Ovary (tissue), 9 donors: Measurements from ENCODE around the gene CHN1. TPM values are rescaled to one million over a fixed set of nuclear protein-coding genes. Genes with fewer than 3 reads are reported as not detected.

Source experiments
- DNase-seq, 5 donors: peaks; one replicate each; pipeline ENCODE4 v3.0.0-alpha.2; 2019 to 2020
- H3K27ac ChIP-seq, 2 donors: fragments of 200-600 bp; one replicate each; pipeline versions ENCODE4 v1.5.1 to v1.8.0; 2019 to 2022
- H3K27me3 ChIP-seq: fragments of 200-600 bp; one replicate; pipeline ENCODE4 v1.8.0; 2022
- H3K36me3 ChIP-seq: fragments of 200-600 bp; sonication (generic); one replicate; pipeline ENCODE4 v1.5.1; 2019
- H3K4me1 ChIP-seq: one replicate; pipeline ENCODE4 v1.8.1; 2013; ENCODE audit warnings: mild to moderate bottlenecking, moderate library complexity; ENCODE audit not compliant: insufficient read depth
- H3K4me3 ChIP-seq: fragments of 200-600 bp; sonication (generic); one replicate; pipeline ENCODE4 v1.5.1; 2017
- H3K9me3 ChIP-seq, 2 donors: fragments of 200-600 bp in 1 of 2; sonication (generic) in 1 of 2; one replicate each; pipeline versions ENCODE4 v1.5.1 to v1.8.1; 2013 to 2019; ENCODE audit warnings: mild to moderate bottlenecking in 1 of 2, moderate library complexity in 1 of 2
- EP300 ChIP-seq: sonication (generic); formaldehyde crosslinking; IDR thresholded peaks from one replicate; pipeline ENCODE4 v1.6.1; 2017; ENCODE audit warnings: antibody characterized with exemption
- POLR2A ChIP-seq: fragments of 450-650 bp; IDR thresholded peaks from one replicate; pipeline ENCODE4 v1.6.1; 2017; ENCODE audit warnings: antibody characterized with exemption, mild to moderate bottlenecking, moderate library complexity
- WGBS, 3 donors: extraction: QIAGEN DNeasy Blood & Tissue Kit in 1 of 3; methylation state at CpG; one replicate each; pipeline versions ENCODE4 v1.1.5 to v1.1.7; 2013 to 2017; 5-methylcytosine and 5-hydroxymethylcytosine counted together
- intact Hi-C, 4 donors: fragments of 100-400 bp; cut with DNase I; formaldehyde crosslinking; loops; one replicate each; pipeline versions ENCODE4 v1.11.0 to v1.15.1; 2022 to 2023
- polyA plus RNA-seq, 2 donors: library from polyadenylated mRNA; stranded (reverse); fragments of 200-250 nt in 1 of 2; fragments of 350-450 nt in 1 of 2; fragmentation: Illumina TruSeq in 1 of 2; extraction: RNeasy Lipid Tissue Mini Kit (QIAGEN cat#74804) in 1 of 2; gene quantifications; one replicate each; pipeline ENCODE4 v1.2.3, GENCODE V29; 2013 to 2014
- total RNA-seq, 7 donors: library from RNA; depleted of rRNA in 2 of 7; stranded (reverse); fragments of >200 nt in 2 of 7; fragmentation: NEBNext Ultra II Directional in 3 of 7; extraction: Animal tissue kit (Norgen Biotek cat#: 25700) in 3 of 7; gene quantifications; one replicate each; pipeline versions ENCODE4 v1.1.0 to v1.2.4, GENCODE V29; 2016 to 2023
- TF ChIP-seq, protein P1 (sequence below), 3 donors: fragments of 450-650 bp in 2 of 3; fragments of 200-600 bp in 1 of 3; IDR thresholded peaks; one replicate each; pipeline versions ENCODE4 v1.5.1 to v1.8.0; 2016 to 2022; ENCODE audit warnings: antibody characterized with exemption in 3 of 3, mild to moderate bottlenecking in 1 of 3
- donor health status: DM: no; HTN: no; CAD: no; lungs with moderate emphysema.
- donor health status: DM: no; HTN: no; CAD: no.
- donor health status: Bipolar disorder and iron deficiency.
- donor health status: DM: yes; HTN: yes; CAD: no.
- donor health status: DM: no; HTN: no; CAD: no.
- donor health status: DM: yes; HTN: yes; CAD: no.

Gene CHN1
- total and polyA plus RNA-seq, 9 donors = 6.5 to 18.0 (median 9.4) TPM

DNA sequence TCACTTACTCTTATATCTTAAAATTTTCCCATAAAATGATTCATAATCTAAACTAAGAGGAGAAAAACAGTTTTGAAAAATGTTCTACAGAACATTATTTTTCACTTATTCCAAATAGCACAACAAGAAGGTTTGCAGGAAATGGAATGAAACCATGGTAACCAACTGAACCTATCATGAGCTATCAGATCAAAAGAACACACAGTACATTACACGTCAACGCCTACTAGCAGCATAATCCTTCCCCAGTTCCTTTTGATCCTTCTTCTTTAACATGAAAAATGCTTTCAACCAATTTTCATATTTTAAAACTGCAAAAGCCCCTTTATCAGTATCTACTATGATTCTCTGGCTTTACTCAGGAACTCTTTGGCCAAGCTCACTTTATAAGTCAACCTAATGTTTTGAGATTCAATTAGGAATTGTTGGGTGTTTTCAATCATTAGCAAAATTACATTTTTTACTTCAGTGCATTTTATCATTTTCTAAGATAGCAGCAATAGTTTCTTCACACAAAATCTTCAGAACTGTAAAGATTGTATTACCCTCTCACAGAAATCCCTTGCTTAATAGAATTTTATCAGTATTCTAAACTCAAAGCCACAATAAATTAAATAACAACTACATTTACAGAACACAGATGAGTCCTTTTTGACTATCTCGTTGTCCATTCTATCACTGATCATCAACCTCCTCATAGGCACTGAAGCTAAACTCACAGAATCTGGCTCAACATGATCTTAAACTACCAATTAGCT is 102.5 kb downstream of the CHN1 start:
- H3K27ac ChIP-seq = no peak overlapping the region
- no peak overlapping the region for H3K4me3 ChIP-seq
- intact Hi-C loops = no loop called here
- WGBS, 3 donors = 17 to 22% (median 21%) methylated on average over 3 of the region's 3 CpGs
- DNase-seq = no peak
- H3K4me1 ChIP-seq = no peaks in the 10 kb centered on the region
- TF ChIP-seq EP300 (no peak), POLR2A (no peak)
- TF ChIP-seq, protein P1, sequence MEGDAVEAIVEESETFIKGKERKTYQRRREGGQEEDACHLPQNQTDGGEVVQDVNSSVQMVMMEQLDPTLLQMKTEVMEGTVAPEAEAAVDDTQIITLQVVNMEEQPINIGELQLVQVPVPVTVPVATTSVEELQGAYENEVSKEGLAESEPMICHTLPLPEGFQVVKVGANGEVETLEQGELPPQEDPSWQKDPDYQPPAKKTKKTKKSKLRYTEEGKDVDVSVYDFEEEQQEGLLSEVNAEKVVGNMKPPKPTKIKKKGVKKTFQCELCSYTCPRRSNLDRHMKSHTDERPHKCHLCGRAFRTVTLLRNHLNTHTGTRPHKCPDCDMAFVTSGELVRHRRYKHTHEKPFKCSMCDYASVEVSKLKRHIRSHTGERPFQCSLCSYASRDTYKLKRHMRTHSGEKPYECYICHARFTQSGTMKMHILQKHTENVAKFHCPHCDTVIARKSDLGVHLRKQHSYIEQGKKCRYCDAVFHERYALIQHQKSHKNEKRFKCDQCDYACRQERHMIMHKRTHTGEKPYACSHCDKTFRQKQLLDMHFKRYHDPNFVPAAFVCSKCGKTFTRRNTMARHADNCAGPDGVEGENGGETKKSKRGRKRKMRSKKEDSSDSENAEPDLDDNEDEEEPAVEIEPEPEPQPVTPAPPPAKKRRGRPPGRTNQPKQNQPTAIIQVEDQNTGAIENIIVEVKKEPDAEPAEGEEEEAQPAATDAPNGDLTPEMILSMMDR (IDR thresholded peaks at IDR 0.05) = no peak
- H3K36me3 ChIP-seq = no peaks in the 10 kb centered on the region
- no peaks in the 10 kb centered on the region for H3K27me3 ChIP-seq
- H3K9me3 ChIP-seq = no peaks in the 10 kb centered on the region

DNA sequence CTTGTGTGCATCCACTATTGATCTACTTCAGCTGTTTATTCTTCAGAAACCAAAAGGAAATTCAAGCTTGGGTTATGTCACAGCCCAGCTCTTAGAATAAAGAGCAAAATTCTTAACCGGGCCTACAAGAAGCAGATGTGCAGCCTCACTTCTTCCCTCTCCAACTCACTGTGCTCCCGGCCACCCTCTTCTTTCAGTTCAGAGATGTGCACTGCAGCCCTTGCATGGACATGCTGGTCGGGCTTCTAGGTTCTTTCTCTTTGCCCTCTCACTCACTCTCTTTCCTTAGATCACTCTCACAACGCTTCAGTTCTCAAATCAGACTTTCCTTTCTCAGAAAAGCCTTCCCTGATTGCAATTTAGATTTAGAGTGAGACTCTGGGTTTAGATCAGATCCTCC is 104.1 kb downstream of the CHN1 start:
- TF ChIP-seq, protein P1 (IDR thresholded peaks at IDR 0.05) = no peak
- TF ChIP-seq EP300 (no peak), POLR2A (no peak)
- H3K36me3 ChIP-seq = no peaks in the 10 kb centered on the region
- H3K9me3 ChIP-seq = no peaks in the 10 kb centered on the region
- peak overlapping the region in 1 of 2 donors; percentile 13 for H3K27ac ChIP-seq
- H3K27me3 ChIP-seq = no peaks in the 10 kb centered on the region
- intact Hi-C loops = no loop called here
- 25 to 33% (median 32%) methylated on average over 4 of the region's 4 CpGs for WGBS, 3 donors
- DNase-seq = no peak
- H3K4me3 ChIP-seq = no peak overlapping the region
- H3K4me1 ChIP-seq = no peaks in the 10 kb centered on the region

DNA sequence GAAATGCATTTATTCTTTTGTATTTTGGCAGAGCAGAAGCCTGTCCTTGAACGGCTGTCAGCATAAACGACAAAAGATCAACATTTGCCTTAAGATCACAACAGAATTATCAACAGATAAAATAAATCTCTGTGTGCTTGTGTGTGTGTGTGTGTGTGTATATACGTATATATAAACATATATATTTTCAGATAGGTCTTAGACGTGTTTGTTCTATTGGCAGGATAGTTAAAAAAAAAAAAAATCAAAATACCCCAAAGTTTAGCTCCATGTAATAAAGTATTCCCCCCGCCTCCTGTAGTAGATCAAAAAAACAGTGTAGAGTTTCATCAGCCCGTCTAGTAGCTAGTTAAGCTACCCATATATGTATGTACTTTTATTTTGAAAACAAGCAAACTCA is 107.9 kb downstream of the CHN1 start:
- DNase-seq = no peak
- H3K27ac ChIP-seq = no peak overlapping the region
- H3K4me1 ChIP-seq = no peaks in the 10 kb centered on the region
- 11 to 29% (median 17%) methylated on average over 6 of the region's 6 CpGs for WGBS, 3 donors
- H3K4me3 ChIP-seq = no peak overlapping the region
- H3K36me3 ChIP-seq = no peaks in the 10 kb centered on the region
- intact Hi-C loops = no loop called here
- no peak for TF ChIP-seq POLR2A
- no peak for TF ChIP-seq EP300
- TF ChIP-seq, protein P1 (IDR thresholded peaks at IDR 0.05) = no peak
- no peaks in the 10 kb centered on the region for H3K9me3 ChIP-seq
- no peaks in the 10 kb centered on the region for H3K27me3 ChIP-seq

DNA sequence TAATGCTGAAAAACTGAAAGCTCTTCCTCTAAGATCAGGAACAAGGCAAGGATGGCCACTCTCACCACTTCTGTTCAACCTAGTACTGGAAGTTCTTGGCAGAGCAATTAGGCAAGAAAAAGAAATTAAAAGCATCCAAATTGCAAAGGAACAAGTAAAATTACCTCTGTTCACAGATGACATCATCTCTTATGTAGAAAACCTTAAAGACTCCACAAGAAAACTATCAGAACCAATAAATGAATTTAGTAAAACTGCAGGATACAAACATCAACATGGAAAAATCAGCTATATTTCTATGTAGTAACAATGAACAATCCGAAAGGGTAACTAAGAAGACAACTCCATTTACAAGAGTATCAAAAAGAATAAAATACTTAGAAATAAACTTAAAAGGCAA is 112.2 kb downstream of the CHN1 start:
- Histone ChIP-seq H3K4me1 (no peaks in the 10 kb centered on the region), H3K27me3 (no peaks in the 10 kb centered on the region), H3K36me3 (no peaks in the 10 kb centered on the region), H3K9me3 (no peaks in the 10 kb centered on the region), H3K4me3 (no peak overlapping the region), H3K27ac (no peak overlapping the region)
- intact Hi-C loops = no loop called here
- TF ChIP-seq EP300 = no peak
- TF ChIP-seq, protein P1 (IDR thresholded peaks at IDR 0.05) = no peak
- TF ChIP-seq POLR2A = no peak
- 92 to 98% (median 97%) methylated on average over 1 of the region's 1 CpG for whole genome bisulfite sequencing, 3 donors
- no peak for DNase-seq
